ENCODE data around the gene ARHGAP24. TPM values are rescaled to one million over a fixed set of nuclear protein-coding genes. Genes with fewer than 3 reads are reported as not detected.
"Not testable (repeated sequence)": the region's sequence is repeated elsewhere in the genome, so short reads cannot be mapped to it uniquely, and the experiment has no call there.

Gene ARHGAP24
- total and polyA plus RNA-seq, 3 donors from 2014 or later = 5.7 to 9.9 (median 9.4) TPM

- Histone ChIP-seq H3K36me3 (ENCODE audit: low read depth, missing control alignments) (no peaks in the 10 kb centered on the region), H3K4me1 (no peaks in the 10 kb centered on the region), H3K9me3 (no peaks in the 10 kb centered on the region), H3K27ac (no peak overlapping the region), H3K27me3 (no peaks in the 10 kb centered on the region), H3K4me3 (no peak overlapping the region)
- TF ChIP-seq POLR2A (IDR thresholded peaks at IDR 0.05) (no peak), CTCF (IDR thresholded peaks at IDR 0.05) (no peak)
- WGBS, 2 donors = 80 to 82% methylated on average over 3 of the region's 3 CpGs
- intact Hi-C loops (cut with DNase I; ENCODE audit: low total_unique reads) = no loop called here
- DNase-seq = no peak
Observed at GRCh38 chr4:85889314-85889713, 414.4 kb downstream of the ARHGAP24 start.

- intact Hi-C loops (cut with DNase I; ENCODE audit: low total_unique reads) = no loop called here
- H3K27ac ChIP-seq = no peak overlapping the region
- no peak overlapping the region for H3K4me3 ChIP-seq
- TF ChIP-seq POLR2A (IDR thresholded peaks at IDR 0.05) = no peak
- TF ChIP-seq CTCF (IDR thresholded peaks at IDR 0.05) = no peak
- H3K27me3 ChIP-seq = no peaks in the 10 kb centered on the region
- WGBS, 2 donors = 93 to 94% methylated on average over 3 of the region's 3 CpGs
- H3K36me3 ChIP-seq (ENCODE audit: low read depth, missing control alignments) = no peaks in the 10 kb centered on the region
- no peaks in the 10 kb centered on the region for H3K4me1 ChIP-seq
- no peaks in the 10 kb centered on the region for H3K9me3 ChIP-seq
- no peak for DNase-seq
Observed at GRCh38 chr4:85895755-85896154, 420.8 kb downstream of the ARHGAP24 start.

- intact Hi-C loops (cut with DNase I; ENCODE audit: low total_unique reads) = no loop called here
- no peaks in the 10 kb centered on the region for H3K4me1 ChIP-seq
- 89 to 97% methylated on average over 4 of the region's 4 CpGs for WGBS, 2 donors
Observed at GRCh38 chr4:85898231-85898630, 423.3 kb downstream of the ARHGAP24 start.

GRCh38 chr4:85901500-85901899 lies 426.6 kb downstream of the ARHGAP24 start:
- DNase-seq = no peak
- TF ChIP-seq CTCF (IDR thresholded peaks at IDR 0.05) (no peak), POLR2A (IDR thresholded peaks at IDR 0.05) (no peak)
- H3K36me3 ChIP-seq (ENCODE audit: low read depth, missing control alignments) = no peaks in the 10 kb centered on the region
- no peak overlapping the region for H3K27ac ChIP-seq
- no peaks in the 10 kb centered on the region for H3K27me3 ChIP-seq
- H3K4me1 ChIP-seq = no peaks in the 10 kb centered on the region
- intact Hi-C loops (cut with DNase I; ENCODE audit: low total_unique reads) = no loop called here
- H3K4me3 ChIP-seq = no peak overlapping the region
- H3K9me3 ChIP-seq = no peaks in the 10 kb centered on the region

More at GRCh38 chr4:85898231-85898630, 423.3 kb downstream of the ARHGAP24 start:
- no peaks in the 10 kb centered on the region for H3K27me3 ChIP-seq
- no peaks in the 10 kb centered on the region for H3K9me3 ChIP-seq
- no peak overlapping the region for H3K27ac ChIP-seq
- no peak for DNase-seq
- no peak overlapping the region for H3K4me3 ChIP-seq
- TF ChIP-seq CTCF (IDR thresholded peaks at IDR 0.05) = no peak
- no peak for TF ChIP-seq POLR2A (IDR thresholded peaks at IDR 0.05)
- no peaks in the 10 kb centered on the region for H3K36me3 ChIP-seq (ENCODE audit: low read depth, missing control alignments)

GRCh38 chr4:85902647-85903046 lies 427.7 kb downstream of the ARHGAP24 start:
- H3K9me3 ChIP-seq; H3K27ac ChIP-seq; intact Hi-C loops (cut with DNase I; ENCODE audit: low total_unique reads); DNase-seq; H3K4me3 ChIP-seq; H3K36me3 ChIP-seq (ENCODE audit: low read depth, missing control alignments); H3K27me3 ChIP-seq; H3K4me1 ChIP-seq: not testable (repeated sequence)
- 93 to 96% methylated on average over 11 of the region's 11 CpGs for WGBS, 2 donors
